Measurements from ENCODE around the gene MRPS26.
"Not testable (repeated sequence)": the region's sequence is repeated elsewhere in the genome, so short reads cannot be mapped to it uniquely, and the experiment has no call there.

MRPS26 gene

GRCh38 chr20:3013771-3014170 lies 32.1 kb upstream of the MRPS26 start:
- TF ChIP-seq CTCF (IDR thresholded peaks at IDR 0.05; ENCODE audit: control insufficient read depth, extremely low read depth, insufficient read depth), result no peak
- H3K4me3 ChIP-seq (ENCODE audit: low read depth, low read length), result no peak overlapping the region
- DNase-seq (ENCODE audit: low read depth), result no peak

GRCh38 chr20:3014179-3014578 lies 31.7 kb upstream of the MRPS26 start:
- DNase-seq (ENCODE audit: low read depth), result no peak
- TF ChIP-seq CTCF (IDR thresholded peaks at IDR 0.05; ENCODE audit: control insufficient read depth, extremely low read depth, insufficient read depth), result no peak
- no peak overlapping the region for H3K4me3 ChIP-seq (ENCODE audit: low read depth, low read length)

GRCh38 chr20:3014662-3015061 lies 31.2 kb upstream of the MRPS26 start:
- no peak overlapping the region for H3K4me3 ChIP-seq (ENCODE audit: low read depth, low read length)
- no peak for TF ChIP-seq CTCF (IDR thresholded peaks at IDR 0.05; ENCODE audit: control insufficient read depth, extremely low read depth, insufficient read depth)
- no peak for DNase-seq (ENCODE audit: low read depth)

- H3K4me3 ChIP-seq (ENCODE audit: low read depth, low read length); DNase-seq (ENCODE audit: low read depth): not testable (repeated sequence)
Observed at GRCh38 chr20:3015302-3015701, 30.6 kb upstream of the MRPS26 start.

GRCh38 chr20:3021327-3021726 lies 24.5 kb upstream of the MRPS26 start:
- H3K4me3 ChIP-seq (ENCODE audit: low read depth, low read length), result no peak overlapping the region
- no peak for TF ChIP-seq CTCF (IDR thresholded peaks at IDR 0.05; ENCODE audit: control insufficient read depth, extremely low read depth, insufficient read depth)
- DNase-seq (ENCODE audit: low read depth), result no peak

GRCh38 chr20:3021777-3022176 lies 24.1 kb upstream of the MRPS26 start:
- DNase-seq (ENCODE audit: low read depth), result no peak
- no peak overlapping the region for H3K4me3 ChIP-seq (ENCODE audit: low read depth, low read length)
- TF ChIP-seq CTCF (IDR thresholded peaks at IDR 0.05; ENCODE audit: control insufficient read depth, extremely low read depth, insufficient read depth), result no peak

GRCh38 chr20:3022559-3023490 lies 23.0 kb upstream of the MRPS26 start:
- DNase-seq (ENCODE audit: low read depth); H3K4me3 ChIP-seq (ENCODE audit: low read depth, low read length): not testable (repeated sequence)

- TF ChIP-seq CTCF (IDR thresholded peaks at IDR 0.05; ENCODE audit: control insufficient read depth, extremely low read depth, insufficient read depth), result no peak
- DNase-seq (ENCODE audit: low read depth), result no peak
- no peak overlapping the region for H3K4me3 ChIP-seq (ENCODE audit: low read depth, low read length)
Observed at GRCh38 chr20:3027987-3028386, 17.9 kb upstream of the MRPS26 start.

All from LNCaP clone FGC (cell line).